Natural killer cell (primary cell): ENCODE measurements around the gene PRODH2. TPM values are rescaled to one million over a fixed set of nuclear protein-coding genes. Genes with fewer than 3 reads are reported as not detected.

Experiments used
- ATAC-seq, 3 donors: fragments of 150-1000 bp in 2 of 3; fragments of 200-7000 bp in 1 of 3; cut with Tn5 transposase; 1 replicate in 1 of 3; 2 replicates in 2 of 3; pipeline ENCODE4 v1.10.0; 2021; ENCODE audit warnings: mild to moderate bottlenecking in 2 of 3, moderate library complexity in 2 of 3
- DNase-seq, 2 donors: peaks; one replicate each; pipeline versions ENCODE4 v3.0.0 to v3.0.0-alpha.2; 2013 to 2021; ENCODE audit warnings: mixed read lengths in 1 of 2
- H3K27ac ChIP-seq: one replicate; pipeline ENCODE4 v1.5.1; 2013; ENCODE audit warnings: mild to moderate bottlenecking, low read length
- H3K27me3 ChIP-seq: one replicate; pipeline ENCODE4 v1.6.1; 2013; ENCODE audit warnings: low read length; ENCODE audit not compliant: control insufficient read depth, insufficient read depth
- H3K36me3 ChIP-seq: one replicate; pipeline ENCODE4 v1.6.1; 2013; ENCODE audit warnings: low read length; ENCODE audit not compliant: control insufficient read depth, insufficient read depth
- H3K4me1 ChIP-seq: one replicate; pipeline ENCODE4 v1.6.1; 2013; ENCODE audit warnings: low read length; ENCODE audit not compliant: control insufficient read depth, insufficient read depth
- H3K4me3 ChIP-seq: one replicate; pipeline ENCODE4 v1.5.1; 2013; ENCODE audit warnings: low read length
- H3K9me3 ChIP-seq: one replicate; pipeline ENCODE4 v1.6.1; 2013; ENCODE audit warnings: low read length; ENCODE audit not compliant: control insufficient read depth, insufficient read depth
- H3K27ac Mint-ChIP-seq, 2 donors: one replicate each; pipeline ENCODE4 v1.8.0; 2022; ENCODE audit warnings: mild to moderate bottlenecking in 2 of 2, mixed read lengths in 2 of 2, moderate library complexity in 1 of 2
- H3K27me3 Mint-ChIP-seq, 2 donors: one replicate each; pipeline ENCODE4 v1.8.0; 2022; ENCODE audit warnings: low read depth in 2 of 2, mixed read lengths in 2 of 2
- H3K36me3 Mint-ChIP-seq: one replicate; pipeline ENCODE4 v1.8.0; 2022; ENCODE audit warnings: mixed read lengths
- H3K4me1 Mint-ChIP-seq, 2 donors: one replicate each; pipeline ENCODE4 v1.8.0; 2022; ENCODE audit warnings: mixed read lengths in 2 of 2
- H3K4me3 Mint-ChIP-seq: one replicate; pipeline ENCODE4 v1.8.0; 2022; ENCODE audit warnings: mild to moderate bottlenecking, moderate library complexity, mixed read lengths
- H3K9me3 Mint-ChIP-seq, 2 donors: one replicate each; pipeline ENCODE4 v1.8.0; 2022; ENCODE audit warnings: mixed read lengths in 2 of 2
- CTCF ChIP-seq: fragments of 200-600 bp; IDR thresholded peaks from one replicate; pipeline ENCODE4 v1.8.0; 2022; ENCODE audit warnings: antibody characterized with exemption
- WGBS: methylation state at CpG from one replicate; pipeline ENCODE4 v1.1.7; 2013; ENCODE audit warnings: missing lambda C conversion rate; ENCODE audit not compliant: insufficient coverage; 5-methylcytosine and 5-hydroxymethylcytosine counted together
- intact Hi-C: fragments of 100-400 bp; cut with micrococcal nuclease; formaldehyde crosslinking; loops from one replicate; pipeline ENCODE4 v1.14.2; 2022
- total RNA-seq, 4 donors: library from RNA; stranded (reverse); fragments of 120-200 nt in 1 of 4; gene quantifications; one replicate each; pipeline versions ENCODE4 v1.2.3 to v1.2.4, GENCODE V29; 2013 to 2022

PRODH2 gene
- total RNA-seq, 3 donors from 2014 or later (not counting 1 experiment from before 2014, with no cell fraction given) = not detected

DNA sequence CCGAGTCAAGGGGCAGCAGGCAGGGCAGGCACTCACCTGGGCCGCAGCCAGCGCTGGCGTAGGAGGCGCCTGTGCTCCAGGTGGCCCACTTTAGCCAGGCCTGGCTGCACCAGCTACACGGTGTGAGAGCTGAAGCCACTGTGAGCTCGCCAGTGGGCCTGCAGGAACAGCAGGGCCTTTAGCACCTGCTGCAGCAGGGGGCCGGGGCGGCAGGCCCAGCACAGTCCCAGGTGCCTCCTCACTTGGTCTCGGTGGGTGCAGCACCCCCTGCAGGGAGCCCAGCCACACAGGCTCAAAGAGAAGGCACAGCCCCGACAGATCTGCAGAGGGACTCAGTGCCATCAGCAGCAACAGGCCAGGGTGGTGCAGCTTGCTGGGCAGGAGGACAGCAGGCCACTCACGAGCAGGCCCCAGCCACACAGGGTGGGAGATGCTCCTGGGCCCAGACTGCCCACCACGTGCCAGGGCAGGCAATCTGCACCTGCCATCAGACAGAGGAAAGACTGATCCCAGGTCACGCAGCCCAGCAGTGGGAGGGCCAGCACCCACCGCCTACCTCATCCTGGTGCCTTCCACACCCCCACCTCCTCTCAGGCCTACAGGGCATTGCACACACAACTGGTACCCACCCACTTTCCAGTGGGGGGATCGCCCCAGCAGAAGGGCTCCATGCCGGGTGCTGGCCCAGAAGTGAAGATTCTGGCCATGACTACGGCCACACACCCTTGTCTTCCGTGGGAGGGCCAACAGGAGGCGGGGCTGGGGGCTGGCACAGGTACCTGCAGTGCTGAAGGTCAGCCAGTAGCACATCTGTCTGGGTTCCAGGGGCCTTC lies 21.4 kb downstream of the PRODH2 start:
- Mint-ChIP-seq H3K27me3 (peaks cover 0 to 10% of the 10 kb centered on the region in 2 donors), H3K4me1 (no peaks in the 10 kb centered on the region), H3K36me3 (no peaks in the 10 kb centered on the region), H3K9me3 (no peaks in the 10 kb centered on the region), H3K4me3 (no peak overlapping the region), H3K27ac (no peak overlapping the region)
- Histone ChIP-seq H3K27me3 (no peaks in the 10 kb centered on the region), H3K9me3 (no peaks in the 10 kb centered on the region), H3K4me3 (no peak overlapping the region), H3K27ac (no peak overlapping the region), H3K36me3 (no peaks in the 10 kb centered on the region), H3K4me1 (no peaks in the 10 kb centered on the region)
- ATAC-seq (no peak), DNase-seq (peak in 1 of 2 donors; percentile 34)
- intact Hi-C loops = no loop called here
- 80% methylated on average over 20 of the region's 20 CpGs for WGBS
- TF ChIP-seq CTCF = no peak

DNA sequence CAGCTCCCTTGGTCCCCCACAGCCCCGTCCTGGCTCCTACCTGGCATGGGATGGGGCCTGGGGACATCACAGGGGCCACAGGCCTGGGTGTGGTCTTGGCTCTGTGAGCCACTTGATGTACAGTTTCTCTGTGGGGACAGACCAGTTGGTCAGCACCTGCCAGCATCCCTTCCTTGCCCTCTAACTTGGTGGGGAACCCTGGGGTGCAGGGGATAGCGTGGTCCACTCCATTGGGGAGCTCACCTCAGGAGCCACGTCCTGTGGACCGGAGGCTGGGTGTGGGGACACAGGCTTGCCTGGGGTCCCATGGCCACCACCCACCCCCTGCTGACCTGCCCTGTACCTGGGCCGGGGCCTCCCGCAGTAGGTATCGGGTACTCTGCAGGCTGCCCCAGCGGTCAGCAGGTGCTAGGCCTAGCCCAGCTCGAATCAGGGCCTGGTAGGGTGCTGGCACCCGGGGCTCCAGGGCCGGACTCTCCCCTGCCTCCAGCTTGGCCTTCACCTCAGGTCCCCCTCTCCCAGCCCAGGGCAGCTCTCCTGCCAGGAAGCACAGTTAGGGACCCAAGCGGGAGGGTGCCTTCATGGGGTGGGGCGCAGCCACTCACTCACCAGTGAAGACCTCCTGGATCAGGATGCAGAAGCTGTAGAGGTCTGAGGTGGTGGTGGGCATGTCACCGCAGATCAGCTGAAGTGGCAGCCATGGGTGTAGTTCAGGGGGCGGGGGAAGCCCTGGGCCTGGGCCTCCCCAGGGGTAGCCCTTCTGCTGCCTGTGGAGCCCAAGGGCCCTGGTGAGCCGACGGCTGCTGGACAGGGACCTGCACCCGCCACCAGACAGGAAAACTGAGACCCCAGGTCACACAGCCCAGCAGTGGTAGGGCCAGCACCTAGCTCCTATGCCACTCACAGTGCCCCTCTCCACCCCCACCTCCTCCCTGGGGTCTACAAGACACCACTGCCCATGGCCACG lies 22.4 kb downstream of the PRODH2 start:
- no peaks in the 10 kb centered on the region for H3K36me3 Mint-ChIP-seq
- H3K36me3 ChIP-seq = no peaks in the 10 kb centered on the region
- no peak for TF ChIP-seq CTCF
- no peaks in the 10 kb centered on the region for H3K4me1 ChIP-seq
- ATAC-seq = no peak
- 91% methylated on average over 19 of the region's 19 CpGs for WGBS
- peaks cover 0 to 7% of the 10 kb centered on the region in 2 donors for H3K27me3 Mint-ChIP-seq
- no peak overlapping the region for H3K27ac ChIP-seq
- H3K9me3 ChIP-seq = no peaks in the 10 kb centered on the region
- no peak overlapping the region for H3K4me3 Mint-ChIP-seq
- no peaks in the 10 kb centered on the region for H3K9me3 Mint-ChIP-seq
- DNase-seq = no peak
- H3K4me1 Mint-ChIP-seq = no peaks in the 10 kb centered on the region
- intact Hi-C loops = no loop called here
- no peaks in the 10 kb centered on the region for H3K27me3 ChIP-seq
- no peak overlapping the region for H3K4me3 ChIP-seq
- no peak overlapping the region for H3K27ac Mint-ChIP-seq

DNA sequence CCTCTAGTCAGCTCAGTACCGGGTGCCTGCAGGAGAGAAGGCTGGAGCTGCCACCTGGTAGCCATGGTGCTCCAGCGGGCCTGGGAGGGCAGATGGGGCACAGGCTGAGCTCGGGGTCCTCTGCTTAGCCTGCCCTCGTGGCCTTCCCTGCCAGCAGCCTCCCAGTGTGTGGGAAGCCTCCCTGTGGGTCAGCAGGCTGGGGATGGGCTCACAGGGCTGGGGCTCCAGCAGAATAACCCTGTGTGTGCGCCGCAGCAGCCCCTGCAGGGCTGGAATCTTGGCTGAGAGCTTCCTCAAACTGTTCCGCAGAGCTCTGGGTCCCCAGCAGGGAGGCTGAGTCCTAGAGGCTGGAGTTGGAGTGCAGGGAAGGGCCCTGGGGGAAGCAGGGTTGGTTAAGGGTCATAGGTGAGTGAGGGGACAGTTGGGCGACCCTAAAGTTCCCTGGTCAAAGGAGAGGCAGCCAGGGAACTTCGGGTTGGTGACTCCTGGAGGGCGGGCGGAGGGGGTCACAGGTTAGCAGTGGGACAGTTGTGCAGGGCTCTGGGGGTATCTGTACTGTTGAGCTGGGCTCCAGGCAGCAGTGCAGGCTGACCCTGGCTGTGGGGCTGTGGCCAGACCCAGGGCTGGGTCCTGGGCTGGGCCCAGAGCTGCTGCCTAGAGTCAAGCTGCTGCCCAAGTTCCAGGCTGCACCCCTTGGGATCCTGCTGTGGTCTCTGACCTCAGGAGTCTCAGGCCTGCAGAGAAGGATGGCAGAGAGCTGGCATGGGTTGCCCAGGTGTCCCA lies 23.3 kb downstream of the PRODH2 start:
- Histone ChIP-seq H3K4me3 (no peak overlapping the region), H3K36me3 (no peaks in the 10 kb centered on the region), H3K27ac (no peak overlapping the region), H3K9me3 (no peaks in the 10 kb centered on the region), H3K4me1 (no peaks in the 10 kb centered on the region), H3K27me3 (no peaks in the 10 kb centered on the region)
- Mint-ChIP-seq H3K9me3 (no peaks in the 10 kb centered on the region), H3K4me1 (no peaks in the 10 kb centered on the region), H3K4me3 (no peak overlapping the region), H3K36me3 (no peaks in the 10 kb centered on the region), H3K27ac (no peak overlapping the region), H3K27me3 (peaks cover 0 to 7% of the 10 kb centered on the region in 2 donors)
- 91% methylated on average over 11 of the region's 11 CpGs for WGBS
- no peak for TF ChIP-seq CTCF
- intact Hi-C loops = no loop called here
- ATAC-seq (no peak), DNase-seq (no peak)
